Endothelial cell of umbilical vein (primary cell): ENCODE data around the gene HOXD4. TPM values are rescaled to one million over a fixed set of nuclear protein-coding genes. Genes with fewer than 3 reads are reported as not detected.

Experiments used
- BruUV-seq: library from RNA; stranded (reverse); fragments of 400-500 nt; replicated peaks from 2 replicates; lab custom pipeline; 2021; lab: Mats Ljungman, UMichigan
- CTCF ChIA-PET: fragments of 300-600, 350-600 bp; sonication (Branson Sonifier 250); formaldehyde crosslinking; loops from one replicate; lab custom pipeline; 2021; ENCODE audit warnings: antibody characterized with exemption, inconsistent platforms; lab: Charles Lee
- POLR2A ChIA-PET: fragments of 300-600, 350-600 bp; sonication (Branson Sonifier 250); formaldehyde crosslinking; loops from one replicate; lab custom pipeline; 2021; ENCODE audit warnings: antibody characterized with exemption, inconsistent platforms; lab: Charles Lee
- DNase-seq: peaks from one replicate; pipeline ENCODE4 v3.0.0-alpha.2; 2011; ENCODE audit warnings: low read depth, low spot score
- FAIRE-seq: peaks from 2 replicates; lab custom pipeline; 2011; peaks lifted over from hg19 to GRCh38; lab: Jason Lieb, UNC
- H2AFZ ChIP-seq: 2 replicates; pipeline ENCODE4 v1.6.0; 2012; ENCODE audit warnings: low read depth, low read length, control low read depth, inconsistent platforms
- H3K27ac ChIP-seq: 2 replicates; pipeline ENCODE4 v1.5.1; 2011; ENCODE audit warnings: low read depth, mild to moderate bottlenecking, control low read depth, low read length, moderate library complexity; ENCODE audit not compliant: insufficient read depth
- H3K27me3 ChIP-seq, 2 experiments: 2 replicates each; pipeline versions ENCODE4 v1.6.0 to v1.6.1; 2011; ENCODE audit warnings: low read length in 2 of 2, mixed read lengths in 1 of 2; ENCODE audit not compliant: control insufficient read depth in 2 of 2, insufficient read depth in 2 of 2
- H3K36me3 ChIP-seq, 2 experiments: 2 replicates in 1 of 2; 3 replicates in 1 of 2; pipeline ENCODE4 v1.5.1; 2011; ENCODE audit warnings: low read length in 2 of 2, mild to moderate bottlenecking in 1 of 2, moderate library complexity in 1 of 2; ENCODE audit not compliant: control insufficient read depth in 2 of 2, insufficient read depth in 2 of 2; ENCODE audit errors: extremely low read depth in 1 of 2
- H3K4me1 ChIP-seq: 3 replicates; pipeline ENCODE4 v1.5.1; 2011; ENCODE audit warnings: mild to moderate bottlenecking, low read length; ENCODE audit not compliant: control insufficient read depth, insufficient read depth; ENCODE audit errors: extremely low read depth
- H3K4me2 ChIP-seq: 2 replicates; pipeline ENCODE4 v1.6.1; 2011; ENCODE audit warnings: low read length, control low read depth, mixed read lengths; ENCODE audit not compliant: insufficient read depth
- H3K4me3 ChIP-seq, 3 experiments: fragments of 200-600 bp in 1 of 3; sonication (generic), shearing (Covaris generic) in 1 of 3; replicated peaks in 1 of 3; 2 replicates each; pipeline ENCODE4 v1.5.1; 2011 to 2016; ENCODE audit warnings: control low read depth in 3 of 3, low read length in 3 of 3, mild to moderate bottlenecking in 2 of 3, inconsistent platforms in 1 of 3, low read depth in 1 of 3, moderate library complexity in 1 of 3; ENCODE audit not compliant: insufficient read depth in 1 of 3
- H3K79me2 ChIP-seq: 2 replicates; pipeline ENCODE4 v1.6.0; 2012; ENCODE audit warnings: low read length, inconsistent platforms; ENCODE audit not compliant: control insufficient read depth, insufficient read depth
- H3K9ac ChIP-seq: replicated peaks from 2 replicates; pipeline ENCODE3; 2011; ENCODE audit warnings: low read length, control low read depth; ENCODE audit not compliant: insufficient read depth; ENCODE audit errors: extremely low read depth
- H3K9me1 ChIP-seq: replicated peaks from 3 replicates; pipeline ENCODE4 v1.6.0; 2011; ENCODE audit warnings: mild to moderate bottlenecking, low read length; ENCODE audit not compliant: control insufficient read depth, insufficient read depth; ENCODE audit errors: extremely low read depth
- H3K9me3 ChIP-seq: replicated peaks from 2 replicates; pipeline ENCODE4 v1.5.1; 2012; ENCODE audit warnings: low read length, inconsistent platforms; ENCODE audit not compliant: control insufficient read depth, insufficient read depth
- H4K20me1 ChIP-seq: replicated peaks from 2 replicates; pipeline ENCODE3; 2011; ENCODE audit warnings: mild to moderate bottlenecking, low read length; ENCODE audit not compliant: control insufficient read depth, insufficient read depth; ENCODE audit errors: extremely low read depth
- CTCF ChIP-seq, 2 donors: IDR thresholded peaks; 1 replicate in 1 of 2; 2 replicates in 1 of 2; pipeline ENCODE4 v1.5.1; 2011; ENCODE audit warnings: low read length in 2 of 2, mild to moderate bottlenecking in 2 of 2, moderate library complexity in 2 of 2, control low read depth in 1 of 2, inconsistent platforms in 1 of 2, low read depth in 1 of 2; ENCODE audit not compliant: insufficient read depth in 1 of 2; ENCODE audit errors: extremely low read depth in 1 of 2
- EZH2 ChIP-seq: IDR thresholded peaks from 2 replicates; pipeline ENCODE4 v1.6.1; 2012; ENCODE audit warnings: borderline replicate concordance, low read depth, mild to moderate bottlenecking, moderate library complexity, low read length, inconsistent platforms; ENCODE audit not compliant: severe bottlenecking
- FOS ChIP-seq: IDR thresholded peaks from 2 replicates; pipeline ENCODE4 v1.6.1; 2011; ENCODE audit warnings: mild to moderate bottlenecking, low read length, moderate library complexity, borderline replicate concordance; ENCODE audit not compliant: insufficient read depth
- GATA2 ChIP-seq: IDR thresholded peaks from 2 replicates; pipeline ENCODE4 v1.7.0; 2011; ENCODE audit warnings: low read depth, mild to moderate bottlenecking, moderate library complexity, mixed read lengths, low read length; ENCODE audit not compliant: insufficient read length, insufficient read depth
- JUN ChIP-seq: IDR thresholded peaks from 2 replicates; pipeline ENCODE4 v1.6.1; 2011; ENCODE audit warnings: borderline replicate concordance, low read depth; ENCODE audit not compliant: insufficient read length, insufficient read depth
- MAX ChIP-seq: IDR thresholded peaks from 2 replicates; pipeline ENCODE4 v1.6.1; 2011; ENCODE audit not compliant: insufficient read depth, insufficient read length
- MYC ChIP-seq: IDR thresholded peaks from one replicate; pipeline ENCODE4 v1.6.1; 2011; ENCODE audit warnings: mild to moderate bottlenecking, low read depth, low read length
- POLR2A ChIP-seq: IDR thresholded peaks from 2 replicates; pipeline ENCODE4 v1.6.1; 2012; ENCODE audit warnings: low read depth, mild to moderate bottlenecking, control low read depth, low read length
- POLR2AphosphoS5 ChIP-seq: IDR thresholded peaks from 2 replicates; pipeline ENCODE4 v1.6.1; 2012; ENCODE audit warnings: low read depth, mild to moderate bottlenecking, control low read depth, low read length, moderate library complexity; ENCODE audit not compliant: insufficient read depth
- dilution Hi-C: fragments of 300-500 bp; cut with MboI; formaldehyde crosslinking; loops from one replicate; pipeline ENCODE4 v1.15.0; 2019; ENCODE audit warnings: low sequenced_read_pairs; ENCODE audit not compliant: extremely low pct_ligation_motif_present
- intact Hi-C: fragments of 100-400 bp; cut with micrococcal nuclease; formaldehyde crosslinking; loops from one replicate; pipeline ENCODE4 v1.10.0; 2022
- polyA plus RNA-seq, 4 experiments: library from polyadenylated mRNA; depleted of rRNA in 3 of 4; stranded (reverse) in 3 of 4; unstranded in 1 of 4; fragments of >200 nt; gene quantifications; 2 replicates each; pipeline versions ENCODE4 v1.2.1 to v1.2.3, GENCODE V29; 2011 to 2012; ENCODE audit warnings: missing spikeins in 1 of 4
- total RNA-seq: library from RNA; stranded (reverse); gene quantifications from 2 replicates; pipeline ENCODE4 v1.2.3, GENCODE V29; 2021

HOXD4 gene
- total and polyA plus RNA-seq, 2 donors (not counting 3 experiments of a cell fraction or from before 2014, with no cell fraction given), result 7.6 to 13.7 TPM

GRCh38 chr2:176172895-176173566 lies 21.7 kb downstream of the HOXD4 start:
- Histone ChIP-seq H3K9ac (no peak overlapping the region), H3K4me3 (no peak overlapping the region), H3K36me3 (no peaks in the 10 kb centered on the region), H3K27me3 (no peaks in the 10 kb centered on the region), H4K20me1 (no peaks in the 10 kb centered on the region), H3K79me2 (no peaks in the 10 kb centered on the region), H3K9me3 (no peaks in the 10 kb centered on the region), H3K27ac (no peak overlapping the region), H3K4me1 (peaks cover 12% of the 10 kb centered on the region), H3K9me1 (no peaks in the 10 kb centered on the region), H3K4me2 (peak overlapping the region; percentile 25), H2AFZ (no peak overlapping the region)
- intact Hi-C loops (no loop called here), dilution Hi-C loops (no loop called here)
- BruUV-seq, result no TSS peak
- DNase-seq (no peak), FAIRE-seq (no peak)
- ChIA-PET POLR2A (no interaction called here), CTCF (interaction anchor here (3.5 kb wide), 1 partner anchor 282 kb away, joined by 20 read pairs; no protein-coding TSS in a partner anchor)
- TF ChIP-seq MAX, result no peak
- no peak for TF ChIP-seq JUN
- no peak for TF ChIP-seq MYC
- TF ChIP-seq EZH2, result no peak
- no peak for TF ChIP-seq GATA2
- TF ChIP-seq FOS, result no peak
- no peak for TF ChIP-seq CTCF (IDR thresholded peaks at IDR 0.05; ENCODE audit: extremely low read depth in 1 of 2, insufficient read depth in 1 of 2, low read depth in 1 of 2, low read length in 2 of 2)
- no peak for TF ChIP-seq POLR2AphosphoS5
- TF ChIP-seq POLR2A, result no peak
